CD4-positive, alpha-beta memory T cell (primary cell): Measurements from ENCODE around the gene ACOT6. TPM values are rescaled to one million over a fixed set of nuclear protein-coding genes. Genes with fewer than 3 reads are reported as not detected.

Experiments
- CTCF ChIA-PET: fragments of 350-600 bp; sonication (Branson Sonifier 250); formaldehyde crosslinking; loops from one replicate; lab custom pipeline; 2021; ENCODE audit warnings: inconsistent platforms; ENCODE audit not compliant: partially characterized antibody; lab: Charles Lee
- POLR2A ChIA-PET: fragments of 350-600 bp; sonication (Branson Sonifier 250); formaldehyde crosslinking; loops from one replicate; lab custom pipeline; 2021; ENCODE audit not compliant: partially characterized antibody; lab: Charles Lee
- DNase-seq, 5 donors: peaks; one replicate each; pipeline versions ENCODE4 v3.0.0 to v3.0.0-alpha.2; 2020 to 2022; ENCODE audit warnings: mixed read lengths in 1 of 5
- H3K27ac ChIP-seq: one replicate; pipeline ENCODE4 v1.7.0; 2013; ENCODE audit warnings: low read depth, low read length
- H3K27me3 ChIP-seq: 2 replicates; pipeline ENCODE4 v1.7.0; 2013; ENCODE audit warnings: mild to moderate bottlenecking, low read length, moderate library complexity; ENCODE audit not compliant: insufficient read depth
- H3K36me3 ChIP-seq: 2 replicates; pipeline ENCODE4 v1.7.0; 2013; ENCODE audit warnings: mild to moderate bottlenecking, low read length, moderate library complexity; ENCODE audit not compliant: insufficient read depth
- H3K4me1 ChIP-seq: 2 replicates; pipeline ENCODE4 v1.7.0; 2013; ENCODE audit warnings: mild to moderate bottlenecking, low read length, moderate library complexity; ENCODE audit not compliant: insufficient read depth
- H3K4me3 ChIP-seq, 2 donors: one replicate each; pipeline ENCODE4 v1.7.0; 2013; ENCODE audit warnings: low read length in 2 of 2, mild to moderate bottlenecking in 1 of 2
- H3K9me3 ChIP-seq, 2 donors: one replicate each; pipeline ENCODE4 v1.7.0; 2013; ENCODE audit warnings: low read length in 2 of 2, control low read depth in 1 of 2; ENCODE audit not compliant: control insufficient read depth in 1 of 2
- H3K27ac Mint-ChIP-seq, 7 donors: one replicate each; pipeline ENCODE4 v1.8.0; 2020 to 2021; ENCODE audit warnings: mixed read lengths in 7 of 7, mild to moderate bottlenecking in 6 of 7, inconsistent platforms in 3 of 7, moderate library complexity in 3 of 7
- H3K27me3 Mint-ChIP-seq, 2 donors: one replicate each; pipeline ENCODE4 v1.8.0; 2020 to 2021; ENCODE audit warnings: mixed read lengths in 2 of 2
- H3K36me3 Mint-ChIP-seq, 2 donors: one replicate each; pipeline ENCODE4 v1.8.0; 2020 to 2021; ENCODE audit warnings: mixed read lengths in 2 of 2, inconsistent platforms in 1 of 2, mild to moderate bottlenecking in 1 of 2
- H3K4me1 Mint-ChIP-seq, 4 donors: one replicate each; pipeline ENCODE4 v1.8.0; 2020 to 2021; ENCODE audit warnings: mixed read lengths in 4 of 4, mild to moderate bottlenecking in 1 of 4
- H3K4me3 Mint-ChIP-seq, 8 donors: one replicate each; pipeline ENCODE4 v1.8.0; 2020 to 2021; ENCODE audit warnings: mixed read lengths in 8 of 8, mild to moderate bottlenecking in 7 of 8, moderate library complexity in 6 of 8, inconsistent platforms in 3 of 8
- H3K9me3 Mint-ChIP-seq, 8 donors: one replicate each; pipeline ENCODE4 v1.8.0; 2020 to 2021; ENCODE audit warnings: mixed read lengths in 8 of 8, mild to moderate bottlenecking in 5 of 8, inconsistent platforms in 3 of 8, moderate library complexity in 1 of 8
- intact Hi-C: fragments of 100-400 bp; cut with micrococcal nuclease; formaldehyde crosslinking; loops from one replicate; pipeline ENCODE4 v1.15.1; 2023
- polyA plus RNA-seq, 2 donors: library from polyadenylated mRNA; unstranded; fragments of 300-500 nt; fragmentation: Illumina TruSeq; gene quantifications; one replicate each; pipeline ENCODE4 v1.2.3, GENCODE V29; 2021
- total RNA-seq, 2 experiments: library from RNA; stranded (reverse); gene quantifications; one replicate each; pipeline ENCODE4 v1.2.3, GENCODE V29; 2021

ACOT6 gene
- total and polyA plus RNA-seq, 4 experiments from 2014 or later, result not detected

- H3K27me3 ChIP-seq, result no peaks in the 10 kb centered on the region
- Mint-ChIP-seq H3K27me3 (no peaks in the 10 kb centered on the region), H3K27ac (peak overlapping the region; percentile 46 to 91 (median 75)), H3K36me3 (no peaks in the 10 kb centered on the region), H3K9me3 (no peaks in the 10 kb centered on the region), H3K4me3 (peak overlapping the region; percentile 85 to 90 (median 87)), H3K4me1 (peaks cover 0 to 6% (median 3%) of the 10 kb centered on the region in 4 donors)
- peak overlapping the region; percentile 28 to 82 for H3K4me3 ChIP-seq
- H3K9me3 ChIP-seq, result no peaks in the 10 kb centered on the region
- ChIA-PET POLR2A (interaction anchor here (0.9 to 4.7 kb wide), 23 partner anchors 9 to 554 kb away, joined by 3 to 93 read pairs (median 6); partner anchors contain the start of genes ACOT2, ACOT4, DNAL1 and NUMB), CTCF (interaction anchor here (0.8 to 3.1 kb wide), 9 partner anchors 9 to 113 kb away, joined by 3 to 33 read pairs (median 4); partner anchors contain the start of gene ACOT2)
- H3K4me1 ChIP-seq, result peaks cover 3% of the 10 kb centered on the region
- no peaks in the 10 kb centered on the region for H3K36me3 ChIP-seq
- DNase-seq, result no peak
- intact Hi-C loops, result no loop called here
- peak overlapping the region; percentile 40 for H3K27ac ChIP-seq
These were observed 698 bp downstream of the ACOT6 start for GRCh38 chr14:73613046-73613383.

GRCh38 chr14:73613419-73613963, 1.2 kb downstream of the ACOT6 start:
- peak overlapping the region in 1 of 2 donors; percentile 82 for H3K4me3 ChIP-seq
- intact Hi-C loops, result no loop called here

GRCh38 chr14:73616831-73617230, 4.5 kb downstream of the ACOT6 start:
- Histone ChIP-seq H3K27me3 (no peaks in the 10 kb centered on the region), H3K4me1 (peaks cover 3% of the 10 kb centered on the region), H3K9me3 (no peaks in the 10 kb centered on the region), H3K36me3 (no peaks in the 10 kb centered on the region), H3K4me3 (no peak overlapping the region), H3K27ac (no peak overlapping the region)
- Mint-ChIP-seq H3K36me3 (no peaks in the 10 kb centered on the region), H3K4me3 (no peak overlapping the region), H3K27ac (no peak overlapping the region), H3K9me3 (no peaks in the 10 kb centered on the region), H3K27me3 (no peaks in the 10 kb centered on the region), H3K4me1 (peaks cover 0 to 6% (median 3%) of the 10 kb centered on the region in 4 donors)
- CTCF ChIA-PET, result interaction anchor here (1.0 to 2.8 kb wide), 2 partner anchors 16 to 108 kb away, joined by 3 to 11 read pairs; no protein-coding TSS in a partner anchor
- intact Hi-C loops, result no loop called here
- POLR2A ChIA-PET, result interaction anchor here (2.0 kb wide), 1 partner anchor 25 kb away, joined by 5 read pairs; the partner anchor contains the start of gene ACOT4
- no peak for DNase-seq

More at GRCh38 chr14:73613419-73613963, 1.2 kb downstream of the ACOT6 start:
- Histone ChIP-seq H3K27me3 (no peaks in the 10 kb centered on the region), H3K9me3 (no peaks in the 10 kb centered on the region), H3K36me3 (no peaks in the 10 kb centered on the region), H3K4me1 (peaks cover 3% of the 10 kb centered on the region), H3K27ac (no peak overlapping the region)
- CTCF ChIA-PET, result interaction anchor here (1.1 to 3.1 kb wide), 9 partner anchors 9 to 113 kb away, joined by 4 to 33 read pairs (median 5); partner anchors contain the start of gene ACOT2
- no peaks in the 10 kb centered on the region for H3K9me3 Mint-ChIP-seq
- no peak for DNase-seq
- H3K4me1 Mint-ChIP-seq, result peaks cover 0 to 6% (median 3%) of the 10 kb centered on the region in 4 donors
- H3K4me3 Mint-ChIP-seq, result peak overlapping the region; percentile 40 to 90 (median 87)
- no peaks in the 10 kb centered on the region for H3K27me3 Mint-ChIP-seq
- H3K36me3 Mint-ChIP-seq, result no peaks in the 10 kb centered on the region
- peak overlapping the region in 4 of 7 donors; percentile 74 to 91 (median 85) for H3K27ac Mint-ChIP-seq
- POLR2A ChIA-PET, result interaction anchor here (1.0 to 4.7 kb wide), 19 partner anchors 9 to 555 kb away, joined by 3 to 93 read pairs (median 6); partner anchors contain the start of genes ACOT2, ACOT4, DNAL1 and NUMB

- CTCF ChIA-PET, result interaction anchor here (0.8 to 2.8 kb wide), 3 partner anchors 14 to 98 kb away, joined by 4 to 11 read pairs (median 4); no protein-coding TSS in a partner anchor
- H3K27me3 ChIP-seq, result no peaks in the 10 kb centered on the region
- H3K4me1 Mint-ChIP-seq, result no peaks in the 10 kb centered on the region
- intact Hi-C loops, result no loop called here
- POLR2A ChIA-PET, result interaction anchor here (0.7 to 1.3 kb wide), 2 partner anchors 20 to 112 kb away, joined by 3 to 6 read pairs; no protein-coding TSS in a partner anchor
- no peaks in the 10 kb centered on the region for H3K9me3 Mint-ChIP-seq
- H3K27ac Mint-ChIP-seq, result no peak overlapping the region
- H3K36me3 ChIP-seq, result no peaks in the 10 kb centered on the region
- no peak for DNase-seq
- no peaks in the 10 kb centered on the region for H3K9me3 ChIP-seq
- H3K27ac ChIP-seq, result no peak overlapping the region
- no peak overlapping the region for H3K4me3 ChIP-seq
- no peaks in the 10 kb centered on the region for H3K36me3 Mint-ChIP-seq
- no peaks in the 10 kb centered on the region for H3K27me3 Mint-ChIP-seq
- H3K4me3 Mint-ChIP-seq, result no peak overlapping the region
- H3K4me1 ChIP-seq, result no peaks in the 10 kb centered on the region
These were observed 7.2 kb downstream of the ACOT6 start for GRCh38 chr14:73619524-73619923.

- Mint-ChIP-seq H3K4me3 (no peak overlapping the region), H3K27me3 (no peaks in the 10 kb centered on the region), H3K4me1 (no peaks in the 10 kb centered on the region), H3K9me3 (no peaks in the 10 kb centered on the region), H3K27ac (no peak overlapping the region), H3K36me3 (no peaks in the 10 kb centered on the region)
- no peaks in the 10 kb centered on the region for H3K36me3 ChIP-seq
- H3K4me1 ChIP-seq, result no peaks in the 10 kb centered on the region
- H3K27me3 ChIP-seq, result no peaks in the 10 kb centered on the region
- no peaks in the 10 kb centered on the region for H3K9me3 ChIP-seq
- POLR2A ChIA-PET, result interaction anchor here (0.7 to 1.3 kb wide), 2 partner anchors 20 to 113 kb away, joined by 3 to 6 read pairs; no protein-coding TSS in a partner anchor
- CTCF ChIA-PET, result no interaction called here
- no peak for DNase-seq
- H3K4me3 ChIP-seq, result no peak overlapping the region
- intact Hi-C loops, result no loop called here
- H3K27ac ChIP-seq, result no peak overlapping the region
These were observed 8.0 kb downstream of the ACOT6 start for GRCh38 chr14:73620268-73620667.

GRCh38 chr14:73623504-73624054, 11.3 kb downstream of the ACOT6 start:
- no peak for DNase-seq
- H3K27ac Mint-ChIP-seq, result peak overlapping the region in 1 of 7 donors; percentile 42
- Histone ChIP-seq H3K9me3 (no peaks in the 10 kb centered on the region), H3K36me3 (no peaks in the 10 kb centered on the region), H3K27ac (no peak overlapping the region), H3K4me1 (no peaks in the 10 kb centered on the region), H3K4me3 (no peak overlapping the region), H3K27me3 (no peaks in the 10 kb centered on the region)
- H3K4me3 Mint-ChIP-seq, result no peak overlapping the region
- H3K36me3 Mint-ChIP-seq, result no peaks in the 10 kb centered on the region
- H3K9me3 Mint-ChIP-seq, result no peaks in the 10 kb centered on the region
- ChIA-PET POLR2A (no interaction called here), CTCF (no interaction called here)
- intact Hi-C loops, result no loop called here
- no peaks in the 10 kb centered on the region for H3K27me3 Mint-ChIP-seq
- H3K4me1 Mint-ChIP-seq, result no peaks in the 10 kb centered on the region

GRCh38 chr14:73625706-73626105, 13.4 kb downstream of the ACOT6 start:
- Histone ChIP-seq H3K27ac (no peak overlapping the region), H3K4me1 (no peaks in the 10 kb centered on the region), H3K9me3 (no peaks in the 10 kb centered on the region), H3K4me3 (no peak overlapping the region), H3K27me3 (no peaks in the 10 kb centered on the region), H3K36me3 (no peaks in the 10 kb centered on the region)
- ChIA-PET POLR2A (interaction anchor here (2.1 kb wide), 1 partner anchor 13 kb away, joined by 6 read pairs; the partner anchor contains the start of gene ACOT6), CTCF (interaction anchor here (2.8 kb wide), 1 partner anchor 117 kb away, joined by 15 read pairs; no protein-coding TSS in a partner anchor)
- H3K36me3 Mint-ChIP-seq, result no peaks in the 10 kb centered on the region
- H3K4me3 Mint-ChIP-seq, result no peak overlapping the region
- peaks cover 0 to 2% (median 0%) of the 10 kb centered on the region in 8 donors for H3K9me3 Mint-ChIP-seq
- H3K27ac Mint-ChIP-seq, result no peak overlapping the region
- DNase-seq, result no peak
- peaks cover 2 to 10% of the 10 kb centered on the region in 2 donors for H3K27me3 Mint-ChIP-seq
- H3K4me1 Mint-ChIP-seq, result no peaks in the 10 kb centered on the region
- intact Hi-C loops, result no loop called here
